Activated T-helper 17 cell treated with anti-CD3 and anti-CD28 coated beads, Interleukin-2, amount 50 U/mL, for 72 hours (primary cell): ENCODE data around the gene COPS7B. TPM values are rescaled to one million over a fixed set of nuclear protein-coding genes. Genes with fewer than 3 reads are reported as not detected.

Experiments used
- ATAC-seq: fragments of 150-1000 bp; cut with Tn5 transposase; replicated peaks from 2 replicates; pipeline ENCODE4 v1.10.0; 2021; ENCODE audit warnings: mild to moderate bottlenecking, moderate library complexity
- H3K27ac Mint-ChIP-seq: one replicate; pipeline ENCODE4 v1.8.0; 2022; ENCODE audit warnings: mixed read lengths
- H3K27me3 Mint-ChIP-seq: one replicate; pipeline ENCODE4 v1.8.0; 2022; ENCODE audit warnings: mixed read lengths
- H3K36me3 Mint-ChIP-seq: one replicate; pipeline ENCODE4 v1.8.0; 2022; ENCODE audit warnings: low read depth, mild to moderate bottlenecking, mixed read lengths
- H3K4me1 Mint-ChIP-seq: one replicate; pipeline ENCODE4 v1.8.0; 2022; ENCODE audit warnings: mixed read lengths
- H3K4me3 Mint-ChIP-seq: one replicate; pipeline ENCODE4 v1.8.0; 2022; ENCODE audit warnings: mild to moderate bottlenecking, mixed read lengths
- H3K9me3 Mint-ChIP-seq: one replicate; pipeline ENCODE4 v1.8.0; 2022; ENCODE audit warnings: mixed read lengths
- total RNA-seq, 2 donors: library from RNA; stranded (reverse); gene quantifications; one replicate each; pipeline ENCODE4 v1.2.3, GENCODE V29; 2022

The COPS7B gene
- total RNA-seq, 2 donors from 2014 or later: 41.5 to 47.8 TPM

DNA sequence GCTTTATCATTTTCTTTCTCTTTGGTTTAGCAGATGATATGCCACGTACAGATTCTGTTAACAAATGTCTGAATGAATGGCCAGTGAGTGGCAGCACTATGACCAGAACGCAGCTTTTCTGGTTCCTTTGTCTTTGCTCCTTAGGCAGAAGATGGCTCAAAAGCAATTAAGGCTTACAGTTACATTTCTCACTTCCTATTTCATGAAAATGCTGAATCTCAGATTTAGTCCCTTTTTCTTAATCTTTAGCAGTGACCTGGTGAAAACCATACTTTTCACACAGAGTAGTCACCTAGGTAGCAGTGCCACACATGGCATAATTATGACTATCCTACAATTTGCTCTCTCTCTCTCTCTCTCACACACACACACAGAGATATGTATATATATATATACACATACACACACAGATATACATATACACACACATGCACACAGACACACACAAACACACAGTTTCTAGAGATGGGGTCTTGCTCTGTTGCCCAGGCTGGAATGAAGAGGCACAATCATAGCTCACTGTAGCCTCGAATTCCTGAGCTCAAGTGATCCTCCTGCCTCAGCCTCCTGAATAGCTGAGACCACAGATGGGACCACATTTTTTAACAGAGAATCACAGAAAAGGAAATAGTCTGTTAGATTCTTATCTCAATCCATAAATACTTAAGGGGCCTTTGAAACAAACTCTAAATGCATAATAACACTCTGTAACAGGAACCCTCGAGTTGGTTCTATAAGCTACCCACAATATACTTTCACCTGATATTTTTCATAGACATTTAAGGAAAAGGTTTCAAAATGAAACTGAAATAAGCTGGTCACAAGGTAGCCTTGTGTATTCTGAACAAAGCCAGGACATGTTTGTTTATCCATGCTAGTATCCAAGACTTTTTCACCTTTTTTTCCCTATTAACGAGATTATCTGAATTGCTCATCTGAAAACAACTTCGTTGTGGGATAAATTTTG is 16.8 kb upstream of the COPS7B start:
- peak; percentile 23 for ATAC-seq
- no peak overlapping the region for H3K27ac Mint-ChIP-seq

GRCh38 chr2:231780123-231780908 is 5.9 kb upstream of the COPS7B start:
- no peak overlapping the region for H3K27ac Mint-ChIP-seq
- peaks cover 33% of the 10 kb centered on the region for H3K4me1 Mint-ChIP-seq
- ATAC-seq: no peak

More for the DNA sequence above, 16.8 kb upstream of the COPS7B start:
- Mint-ChIP-seq H3K9me3 (no peaks in the 10 kb centered on the region), H3K27me3 (no peaks in the 10 kb centered on the region), H3K4me3 (no peak overlapping the region), H3K4me1 (peaks cover 8% of the 10 kb centered on the region), H3K36me3 (no peaks in the 10 kb centered on the region)

GRCh38 chr2:231780909-231781797 is 5.1 kb upstream of the COPS7B start, which contains the start of gene PDE6D:
Gene PDE6D, minus strand, starts transcription at chr2:231781282. Its CDS starts 168 bp downstream, at chr2:231781114.
- Mint-ChIP-seq H3K4me3 (peak within 1 kb of the TSS; percentile 94), H3K36me3 (no peaks in the 10 kb centered on the region), H3K27me3 (no peaks in the 10 kb centered on the region), H3K9me3 (no peaks in the 10 kb centered on the region), H3K4me1 (peaks cover 40% of the 10 kb centered on the region), H3K27ac (peak within 1 kb of the TSS; percentile 91)
- peak; percentile 94 for ATAC-seq

More at GRCh38 chr2:231780123-231780908, 5.9 kb upstream of the COPS7B start:
- Mint-ChIP-seq H3K27me3 (no peaks in the 10 kb centered on the region), H3K36me3 (no peaks in the 10 kb centered on the region), H3K9me3 (no peaks in the 10 kb centered on the region), H3K4me3 (peak overlapping the region; percentile 94)

DNA sequence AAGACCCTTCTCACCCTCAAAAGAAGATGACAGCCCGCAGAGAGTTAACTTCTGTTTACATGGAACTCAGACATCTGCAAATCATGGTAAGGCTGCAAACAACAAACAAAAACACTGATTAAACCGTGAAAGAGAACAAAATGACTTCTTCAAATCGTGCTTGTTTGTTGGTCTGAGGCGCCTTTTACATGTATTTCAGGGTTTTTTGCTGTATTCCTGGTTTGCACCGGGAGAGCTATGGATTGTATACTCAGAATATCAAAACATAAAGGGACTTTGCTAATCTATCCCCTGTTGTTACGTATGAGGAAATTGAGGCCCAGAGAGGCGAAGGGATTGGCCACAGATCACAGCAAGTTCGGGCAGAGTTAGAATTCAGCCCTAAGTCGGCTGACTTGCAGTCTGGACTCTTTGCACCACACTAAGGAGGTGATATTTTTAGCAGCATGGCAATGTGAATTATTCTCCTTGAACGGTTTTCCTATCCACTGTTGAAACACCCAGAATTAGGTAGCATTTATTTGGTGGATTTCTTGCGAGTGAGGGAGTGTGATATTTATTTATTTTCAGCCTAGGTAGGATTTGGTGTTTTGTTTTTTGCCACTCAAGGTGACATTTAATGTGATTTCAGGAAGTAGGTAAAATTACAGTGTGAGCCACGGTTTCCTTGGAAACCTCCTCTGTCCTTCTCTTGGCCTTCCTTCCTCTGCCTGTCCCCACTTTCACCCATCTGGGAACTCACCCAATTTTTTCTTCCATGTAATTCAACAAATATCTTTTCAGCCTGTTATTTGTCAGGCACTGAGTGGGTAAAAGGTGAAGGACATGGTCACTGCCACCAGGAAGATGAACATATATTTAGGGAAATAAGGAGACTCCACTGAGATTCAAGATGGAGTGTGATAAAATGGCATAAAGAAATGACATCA is 4.2 kb upstream of the COPS7B start:
- peaks cover 5% of the 10 kb centered on the region for H3K36me3 Mint-ChIP-seq
- peak; percentile 26 for ATAC-seq
- H3K9me3 Mint-ChIP-seq: no peaks in the 10 kb centered on the region
- peak overlapping the region; percentile 91 for H3K27ac Mint-ChIP-seq
- H3K27me3 Mint-ChIP-seq: no peaks in the 10 kb centered on the region
- H3K4me3 Mint-ChIP-seq: peak overlapping the region; percentile 94
- peaks cover 44% of the 10 kb centered on the region for H3K4me1 Mint-ChIP-seq

- Mint-ChIP-seq H3K27ac (peak overlapping the region; percentile 73), H3K9me3 (no peaks in the 10 kb centered on the region), H3K4me1 (peaks cover 47% of the 10 kb centered on the region), H3K27me3 (no peaks in the 10 kb centered on the region), H3K4me3 (peak overlapping the region; percentile 89), H3K36me3 (peaks cover 37% of the 10 kb centered on the region)
- no peak for ATAC-seq
Observed at GRCh38 chr2:231785413-231785812, 832 bp upstream of the COPS7B start.

DNA sequence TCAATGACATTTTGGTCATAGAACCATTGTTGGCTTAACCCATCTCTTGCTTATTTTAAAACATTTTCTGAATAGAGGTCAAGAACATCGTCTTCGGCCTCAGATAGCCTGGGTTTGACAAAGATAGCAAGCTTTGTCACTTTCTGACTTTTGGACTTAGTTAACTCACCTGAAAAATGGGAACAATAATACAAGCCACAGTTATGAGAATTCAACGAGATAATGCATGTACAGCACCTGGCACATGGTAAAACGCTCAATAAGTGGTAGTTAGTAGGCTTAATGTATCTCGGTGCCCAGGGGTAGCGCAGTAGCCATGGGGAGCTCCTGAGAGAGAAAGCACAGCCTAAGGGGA is 446 bp upstream of the COPS7B start:
- H3K4me1 Mint-ChIP-seq: peaks cover 47% of the 10 kb centered on the region

DNA sequence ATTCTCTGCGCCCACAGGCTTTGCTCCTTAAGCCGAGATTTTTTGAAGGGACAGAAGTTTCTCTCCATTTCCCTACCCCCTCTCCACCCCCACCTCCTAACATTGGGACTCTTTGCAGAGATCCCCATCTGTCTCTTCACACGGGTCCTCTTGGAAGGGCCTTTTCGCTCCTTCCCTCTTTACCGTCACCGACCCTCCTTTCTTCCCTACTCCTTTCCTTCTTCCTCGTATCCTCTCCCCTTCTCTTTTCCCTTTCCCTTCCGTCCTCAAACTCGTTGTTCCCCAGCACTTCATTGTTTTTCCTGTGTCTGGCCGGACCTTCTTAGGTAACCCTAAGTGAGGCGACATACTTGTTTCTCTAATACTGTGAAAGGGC is 660 bp downstream of the COPS7B start:
- no peaks in the 10 kb centered on the region for H3K9me3 Mint-ChIP-seq
- peak overlapping the region; percentile 73 for H3K27ac Mint-ChIP-seq
- H3K36me3 Mint-ChIP-seq: peaks cover 52% of the 10 kb centered on the region
- peak overlapping the region; percentile 89 for H3K4me3 Mint-ChIP-seq
- peaks cover 51% of the 10 kb centered on the region for H3K4me1 Mint-ChIP-seq
- ATAC-seq: no peak
- no peaks in the 10 kb centered on the region for H3K27me3 Mint-ChIP-seq

More for the DNA sequence above, 446 bp upstream of the COPS7B start:
- Mint-ChIP-seq H3K27ac (peak overlapping the region; percentile 73), H3K4me3 (peak overlapping the region; percentile 89), H3K27me3 (no peaks in the 10 kb centered on the region), H3K36me3 (peaks cover 41% of the 10 kb centered on the region), H3K9me3 (no peaks in the 10 kb centered on the region)
- no peak for ATAC-seq

DNA sequence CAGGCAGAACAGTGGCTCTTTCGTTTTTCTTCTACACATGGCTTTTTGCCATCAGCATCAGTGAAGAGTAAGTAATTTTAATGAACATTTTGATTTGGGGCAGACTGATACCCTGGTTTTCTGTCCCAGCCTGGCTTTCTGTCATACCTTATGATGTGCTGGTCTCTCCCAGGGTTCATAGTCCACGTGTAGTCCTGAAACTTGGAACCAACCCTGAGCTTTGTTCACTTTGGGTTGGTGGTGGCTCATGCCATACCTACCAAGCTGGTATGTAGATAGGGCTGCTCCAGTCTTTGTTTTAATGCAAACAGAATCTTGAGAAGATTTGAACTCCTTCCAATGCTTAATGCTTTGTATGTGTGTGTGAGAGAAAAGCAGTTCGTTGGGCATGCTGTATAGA is 4.9 kb downstream of the COPS7B start:
- Mint-ChIP-seq H3K27ac (no peak overlapping the region), H3K27me3 (no peaks in the 10 kb centered on the region), H3K4me3 (no peak overlapping the region), H3K9me3 (no peaks in the 10 kb centered on the region), H3K36me3 (peaks cover 90% of the 10 kb centered on the region), H3K4me1 (peaks cover 24% of the 10 kb centered on the region)
- no peak for ATAC-seq

DNA sequence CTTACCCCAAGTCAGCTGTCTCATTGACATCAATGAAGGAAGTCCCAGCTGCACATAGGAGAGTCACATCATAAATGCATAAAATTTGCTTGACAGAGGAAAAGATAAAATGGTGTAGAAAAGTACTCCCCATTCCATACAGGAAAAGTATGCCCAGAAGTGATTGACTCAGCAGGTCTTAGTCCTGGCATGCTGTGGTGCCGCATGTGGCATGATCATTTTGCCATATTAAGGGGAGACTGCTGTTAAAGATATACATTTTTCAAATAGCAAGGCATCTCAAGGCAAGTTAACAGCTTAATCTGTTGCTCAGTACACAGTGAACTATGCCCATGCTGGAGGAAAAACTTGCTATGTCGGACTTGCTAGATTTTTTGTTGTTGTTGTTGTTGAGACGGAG is 8.1 kb downstream of the COPS7B start:
- peaks cover 13% of the 10 kb centered on the region for H3K4me1 Mint-ChIP-seq

DNA sequence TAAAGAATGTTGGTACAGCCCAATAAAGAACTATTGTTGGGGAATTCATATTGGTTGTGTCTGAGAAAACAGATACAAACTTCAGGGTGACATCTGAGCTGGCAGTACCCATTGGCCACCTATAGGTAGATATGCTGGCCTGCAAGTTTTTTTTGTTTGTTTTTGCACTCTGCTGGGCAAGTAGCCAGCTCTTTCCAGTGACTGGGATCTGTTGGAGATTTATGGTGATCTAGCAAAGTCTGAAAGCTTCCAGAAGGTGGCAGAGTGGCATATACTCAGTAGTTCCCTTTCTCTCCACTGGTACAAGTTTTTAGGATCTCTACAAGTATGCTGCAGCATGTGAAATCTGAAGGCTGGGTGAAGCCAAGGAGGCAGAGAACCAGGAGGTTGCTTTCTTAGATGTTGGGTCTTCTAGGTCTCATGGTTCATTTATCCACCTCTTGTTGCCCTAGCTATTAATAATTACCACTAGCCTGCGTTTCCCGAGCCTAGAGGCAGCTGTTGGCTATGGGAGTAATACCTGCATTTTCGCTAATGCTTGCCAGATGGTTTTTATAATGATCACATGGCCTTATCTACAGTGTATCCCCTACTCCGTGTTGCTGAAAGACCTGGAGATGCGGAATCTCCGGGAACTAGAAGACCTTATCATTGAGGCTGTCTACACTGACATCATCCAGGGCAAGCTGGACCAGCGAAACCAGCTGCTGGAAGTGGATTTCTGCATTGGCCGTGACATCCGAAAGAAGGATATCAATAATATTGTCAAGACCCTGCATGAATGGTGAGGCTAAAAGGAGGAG is 9.5 kb downstream of the COPS7B start:
- H3K27me3 Mint-ChIP-seq: no peaks in the 10 kb centered on the region
- peaks cover 96% of the 10 kb centered on the region for H3K36me3 Mint-ChIP-seq
- no peak overlapping the region for H3K4me3 Mint-ChIP-seq
- no peak for ATAC-seq
- H3K9me3 Mint-ChIP-seq: no peaks in the 10 kb centered on the region
- peaks cover 13% of the 10 kb centered on the region for H3K4me1 Mint-ChIP-seq
- H3K27ac Mint-ChIP-seq: no peak overlapping the region

More for the DNA sequence above, 8.1 kb downstream of the COPS7B start:
- peak overlapping the region; percentile 8 for H3K27ac Mint-ChIP-seq
- H3K27me3 Mint-ChIP-seq: no peaks in the 10 kb centered on the region
- H3K36me3 Mint-ChIP-seq: peaks cover 96% of the 10 kb centered on the region
- no peaks in the 10 kb centered on the region for H3K9me3 Mint-ChIP-seq
- no peak for ATAC-seq
- no peak overlapping the region for H3K4me3 Mint-ChIP-seq

- no peaks in the 10 kb centered on the region for H3K27me3 Mint-ChIP-seq
- H3K4me3 Mint-ChIP-seq: no peak overlapping the region
- ATAC-seq: peak; percentile 49
- H3K4me1 Mint-ChIP-seq: peaks cover 5% of the 10 kb centered on the region
- H3K36me3 Mint-ChIP-seq: peaks cover 91% of the 10 kb centered on the region
- H3K9me3 Mint-ChIP-seq: no peaks in the 10 kb centered on the region
- no peak overlapping the region for H3K27ac Mint-ChIP-seq
Observed at GRCh38 chr2:231800493-231801091, 14.3 kb downstream of the COPS7B start.

- peaks cover 5% of the 10 kb centered on the region for H3K4me1 Mint-ChIP-seq
- no peak for ATAC-seq
- no peak overlapping the region for H3K4me3 Mint-ChIP-seq
- H3K9me3 Mint-ChIP-seq: no peaks in the 10 kb centered on the region
- peak overlapping the region; percentile 11 for H3K27ac Mint-ChIP-seq
- no peaks in the 10 kb centered on the region for H3K27me3 Mint-ChIP-seq
- peaks cover 91% of the 10 kb centered on the region for H3K36me3 Mint-ChIP-seq
Observed at GRCh38 chr2:231803501-231804138, 17.4 kb downstream of the COPS7B start.
